IMR-90 (cell line): ENCODE data around the gene EIF2S2. TPM values are rescaled to one million over a fixed set of nuclear protein-coding genes. Genes with fewer than 3 reads are reported as not detected.

Experiments used
- ATAC-seq: fragments of 200-7000 bp; cut with Tn5 transposase; 2 replicates; pipeline ENCODE4 v1.9.1; 2020; ENCODE audit warnings: low read depth, mild to moderate bottlenecking, moderate library complexity
- BruUV-seq: library from RNA; stranded (reverse); fragments of 400-500 nt; replicated peaks from 2 replicates; lab custom pipeline; 2021; lab: Mats Ljungman, UMichigan
- CTCF ChIA-PET: fragments of 300-600 bp; formaldehyde crosslinking; extraction: SDS; loops from one replicate; lab custom pipeline; 2021; ENCODE audit warnings: antibody characterized with exemption; lab: Yijun Ruan, JAX
- POLR2A ChIA-PET: fragments of 300-600 bp; sonication (Branson Sonifier 250); formaldehyde crosslinking; loops from one replicate; lab custom pipeline; 2022; ENCODE audit warnings: antibody characterized with exemption; ENCODE audit not compliant: unreplicated experiment; lab: Charles Lee
- DNase-seq: peaks from one replicate; pipeline ENCODE4 v3.0.0; 2013
- H2AFZ ChIP-seq: replicated peaks from 2 replicates; pipeline ENCODE3; 2013; ENCODE audit warnings: low read length, mild to moderate bottlenecking; ENCODE audit not compliant: poor library complexity
- H2AK5ac ChIP-seq: 2 replicates; pipeline ENCODE4 v1.6.1; 2013; ENCODE audit warnings: low read depth, low read length, inconsistent platforms
- H2AK9ac ChIP-seq: replicated peaks from 2 replicates; pipeline ENCODE3; 2013; ENCODE audit warnings: mild to moderate bottlenecking, low read depth, low read length, moderate library complexity; ENCODE audit not compliant: poor library complexity
- H2BK120ac ChIP-seq: 2 replicates; pipeline ENCODE4 v1.6.1; 2013; ENCODE audit warnings: low read depth, low read length, inconsistent platforms
- H2BK15ac ChIP-seq: 3 replicates; pipeline ENCODE4 v1.6.1; 2013; ENCODE audit warnings: low read depth, low read length, inconsistent platforms
- H2BK20ac ChIP-seq: 2 replicates; pipeline ENCODE4 v1.6.1; 2013; ENCODE audit warnings: low read depth, mild to moderate bottlenecking, inconsistent platforms, low read length, moderate library complexity
- H2BK5ac ChIP-seq: 2 replicates; pipeline ENCODE4 v1.6.1; 2013; ENCODE audit warnings: mild to moderate bottlenecking, low read depth, low read length, inconsistent platforms; ENCODE audit not compliant: poor library complexity, severe bottlenecking
- H3K14ac ChIP-seq: replicated peaks from 2 replicates; pipeline ENCODE4 v1.6.1; 2013; ENCODE audit warnings: low read depth, low read length, inconsistent platforms
- H3K18ac ChIP-seq: 2 replicates; pipeline ENCODE4 v1.6.1; 2013; ENCODE audit warnings: low read depth, low read length, control low read depth
- H3K23ac ChIP-seq: 2 replicates; pipeline ENCODE4 v1.6.1; 2013; ENCODE audit warnings: low read depth, low read length, inconsistent platforms
- H3K27ac ChIP-seq: 2 replicates; pipeline ENCODE4 v1.5.1; 2013; ENCODE audit warnings: mild to moderate bottlenecking, control low read depth, low read length; ENCODE audit not compliant: insufficient read depth
- H3K27me3 ChIP-seq: 2 replicates; pipeline ENCODE4 v1.6.1; 2013; ENCODE audit warnings: low read length; ENCODE audit not compliant: control insufficient read depth, insufficient read depth
- H3K36me3 ChIP-seq: 2 replicates; pipeline ENCODE4 v1.6.1; 2013; ENCODE audit warnings: low read length, mixed read lengths; ENCODE audit not compliant: control insufficient read depth, insufficient read depth
- H3K4ac ChIP-seq: 2 replicates; pipeline ENCODE4 v1.6.1; 2013; ENCODE audit warnings: low read depth, low read length, inconsistent platforms
- H3K4me1 ChIP-seq: 2 replicates; pipeline ENCODE4 v1.6.1; 2013; ENCODE audit warnings: low read length, mixed read lengths; ENCODE audit not compliant: control insufficient read depth, insufficient read depth
- H3K4me2 ChIP-seq: 2 replicates; pipeline ENCODE4 v1.6.1; 2013; ENCODE audit warnings: low read depth, mild to moderate bottlenecking, control low read depth, low read length, moderate library complexity
- H3K4me3 ChIP-seq: 2 replicates; pipeline ENCODE4 v1.5.1; 2013; ENCODE audit warnings: low read depth, mild to moderate bottlenecking, control low read depth, low read length, moderate library complexity; ENCODE audit not compliant: insufficient read depth
- H3K56ac ChIP-seq: 2 replicates; pipeline ENCODE4 v1.6.1; 2013; ENCODE audit warnings: low read length, inconsistent platforms; ENCODE audit not compliant: insufficient read depth; ENCODE audit errors: extremely low read depth
- H3K79me1 ChIP-seq, 2 experiments: 2 replicates each; pipeline ENCODE4 v1.6.1; 2013; ENCODE audit warnings: low read length in 2 of 2, inconsistent platforms in 1 of 2, low read depth in 1 of 2
- H3K9ac ChIP-seq: 2 replicates; pipeline ENCODE4 v1.6.1; 2013; ENCODE audit warnings: low read depth, low read length, control low read depth
- H3K9me1 ChIP-seq: 2 replicates; pipeline ENCODE4 v1.6.1; 2013; ENCODE audit warnings: low read length, inconsistent platforms; ENCODE audit not compliant: insufficient read depth
- H3K9me3 ChIP-seq: 2 replicates; pipeline ENCODE4 v1.6.1; 2013; ENCODE audit warnings: low read length; ENCODE audit not compliant: control insufficient read depth, insufficient read depth
- H4K20me1 ChIP-seq: 2 replicates; pipeline ENCODE4 v1.6.1; 2013; ENCODE audit warnings: low read length, inconsistent platforms; ENCODE audit not compliant: insufficient read depth
- H4K5ac ChIP-seq: 2 replicates; pipeline ENCODE4 v1.6.1; 2013; ENCODE audit warnings: mild to moderate bottlenecking, low read depth, low read length, control low read depth
- H4K8ac ChIP-seq, 2 experiments: 2 replicates each; pipeline ENCODE4 v1.6.1; 2013; ENCODE audit warnings: low read depth in 2 of 2, low read length in 2 of 2, control low read depth in 1 of 2, inconsistent platforms in 1 of 2
- H4K91ac ChIP-seq: 2 replicates; pipeline ENCODE4 v1.6.1; 2013; ENCODE audit warnings: low read depth, low read length, inconsistent platforms; ENCODE audit not compliant: insufficient read depth
- BHLHE40 ChIP-seq: fragments of 150-350 bp; IDR thresholded peaks from 2 replicates; pipeline ENCODE4 v1.6.1; 2016; ENCODE audit warnings: mild to moderate bottlenecking, low read depth, low read length
- CEBPB ChIP-seq: IDR thresholded peaks from 2 replicates; pipeline ENCODE4 v1.6.1; 2012; ENCODE audit warnings: low read depth, low read length, improper control_type of control experiment
- CHD1 ChIP-seq: IDR thresholded peaks from 2 replicates; pipeline ENCODE4 v1.6.1; 2012; ENCODE audit warnings: low read depth, low read length, improper control_type of control experiment
- CTCF ChIP-seq: conservative IDR thresholded peaks from 2 replicates; pipeline ENCODE4 v1.5.1; 2012; ENCODE audit warnings: mild to moderate bottlenecking, low read depth, low read length, improper control_type of control experiment
- MAZ ChIP-seq: IDR thresholded peaks from 2 replicates; pipeline ENCODE4 v1.6.1; 2012; ENCODE audit warnings: low read depth, mild to moderate bottlenecking, low read length, improper control_type of control experiment, moderate library complexity, borderline replicate concordance
- MXI1 ChIP-seq: IDR thresholded peaks from 2 replicates; pipeline ENCODE4 v1.6.1; 2012; ENCODE audit warnings: low read depth, mild to moderate bottlenecking, low read length, moderate library complexity, borderline replicate concordance
- NFE2L2 ChIP-seq: fragments of 150-350 bp; IDR thresholded peaks from 2 replicates; pipeline ENCODE4 v1.6.1; 2016; ENCODE audit warnings: low read depth, mild to moderate bottlenecking, low read length
- POLR2A ChIP-seq: IDR thresholded peaks from 2 replicates; pipeline ENCODE4 v1.6.1; 2012; ENCODE audit warnings: mild to moderate bottlenecking, low read depth, low read length
- RAD21 ChIP-seq: IDR thresholded peaks from 2 replicates; pipeline ENCODE4 v1.6.1; 2012; ENCODE audit warnings: low read length, improper control_type of control experiment
- RCOR1 ChIP-seq: IDR thresholded peaks from 2 replicates; pipeline ENCODE4 v1.6.1; 2012; ENCODE audit warnings: mild to moderate bottlenecking, low read length, improper control_type of control experiment; ENCODE audit not compliant: insufficient replicate concordance
- RFX5 ChIP-seq: IDR thresholded peaks from 2 replicates; pipeline ENCODE4 v1.8.0; 2012; ENCODE audit warnings: low read depth, mild to moderate bottlenecking, low read length, moderate library complexity
- SMC3 ChIP-seq: fragments of 150-350 bp; IDR thresholded peaks from 2 replicates; pipeline ENCODE4 v1.6.1; 2016; ENCODE audit warnings: low read depth, mild to moderate bottlenecking, antibody characterized with exemption, low read length, moderate library complexity
- USF2 ChIP-seq: fragments of 150-350 bp; IDR thresholded peaks from 2 replicates; pipeline ENCODE4 v1.6.1; 2017; ENCODE audit warnings: mild to moderate bottlenecking, antibody characterized with exemption, low read length, low read depth
- WGBS, 2 experiments: methylation state at CpG; one replicate each; pipeline versions ENCODE4 v1.1.5 to v1.1.7; 2013; ENCODE audit warnings: missing lambda C conversion rate in 2 of 2; ENCODE audit not compliant: insufficient read length in 1 of 2; ENCODE audit errors: extremely low coverage in 2 of 2; 5-methylcytosine and 5-hydroxymethylcytosine counted together
- dilution Hi-C: fragments of 300-500 bp; cut with HindIII; formaldehyde crosslinking; loops from one replicate; pipeline ENCODE4 v1.14.3; 2018; ENCODE audit warnings: low sequenced_read_pairs; ENCODE audit not compliant: unreplicated experiment
- in situ Hi-C: fragments of 300-500 bp; cut with MboI; formaldehyde crosslinking; loops from 3 replicates; pipeline ENCODE4 v1.14.3; 2019; ENCODE audit warnings: low sequenced_read_pairs, inconsistent platforms, mixed read lengths
- intact Hi-C: fragments of 100-400 bp; cut with micrococcal nuclease; formaldehyde crosslinking; loops from 2 replicates; pipeline ENCODE4 v1.10.0; 2022
- polyA plus RNA-seq, 3 experiments: library from polyadenylated mRNA; depleted of rRNA; stranded (reverse); fragments of >200 nt; gene quantifications; 2 replicates each; pipeline ENCODE4 v1.2.3, GENCODE V29; 2012; ENCODE audit warnings: low replicate concordance in 1 of 3
- total RNA-seq: library from RNA; depleted of rRNA; stranded (reverse); fragments of >200 nt; gene quantifications from 2 replicates; pipeline ENCODE4 v1.2.3, GENCODE V29; 2012

The EIF2S2 gene
- total and polyA plus RNA-seq, 2 of the 4 experiments (the other 2 are of a cell fraction) = 61.7 to 66.9 TPM

GRCh38 chr20:34042262-34042661 is 69.8 kb downstream of the EIF2S2 start:
- Histone ChIP-seq H3K9me1 (peaks cover 30% of the 10 kb centered on the region), H2AK9ac (no peak overlapping the region), H3K14ac (peak overlapping the region; percentile 48; the same call in 1 of the 2 replicates), H2AFZ (no peak overlapping the region), H4K5ac (no peak overlapping the region), H3K18ac (no peak overlapping the region; the same call in 1 of the 2 replicates), H4K8ac (no peak overlapping the region), H3K56ac (no peak overlapping the region), H3K4me1 (peaks cover 15% of the 10 kb centered on the region), H2BK20ac (no peak overlapping the region), H2BK5ac (no peak overlapping the region), H3K27ac (peak overlapping the region; percentile 62; the same call in 1 of the 2 replicates), H3K4ac (peak overlapping the region; percentile 46; the same call in 1 of the 2 replicates), H3K79me1 (peaks cover 56 to 97% of the 10 kb centered on the region in 2 experiments), H3K4me3 (no peak overlapping the region), H3K27me3 (no peaks in the 10 kb centered on the region), H2BK120ac (no peak overlapping the region), H2AK5ac (peak overlapping the region; percentile 62; the same call in 1 of the 2 replicates), H4K20me1 (peaks cover 94% of the 10 kb centered on the region), H3K36me3 (peaks cover 6% of the 10 kb centered on the region; the same call in 1 of the 2 replicates), H3K9ac (no peak overlapping the region), H3K9me3 (no peaks in the 10 kb centered on the region), H4K91ac (no peak overlapping the region), H3K23ac (peak overlapping the region; percentile 17; the same call in 1 of the 2 replicates), H3K4me2 (no peak overlapping the region), H2BK15ac (no peak overlapping the region)
- dilution Hi-C loops = no loop called here
- DNase-seq (no peak), ATAC-seq (no peak)
- no CpG with 5 or more reads among the region's 4 CpGs for WGBS, 2 experiments
- CTCF ChIA-PET = no interaction called here
- no TSS peak for BruUV-seq
- intact Hi-C loops = no loop called here
- TF ChIP-seq MXI1 (no peak), CTCF (no peak), NFE2L2 (no peak), RAD21 (no peak), POLR2A (no peak), MAZ (no peak), BHLHE40 (no peak), USF2 (no peak), CHD1 (no peak), SMC3 (no peak), RFX5 (no peak), CEBPB (no peak), RCOR1 (no peak)
- in situ Hi-C loops = no loop called here
- POLR2A ChIA-PET = no interaction called here
